ENCODE results near the gene MYOF. TPM values are rescaled to one million over a fixed set of nuclear protein-coding genes. Genes with fewer than 3 reads are reported as not detected.

Gene MYOF
- total and polyA plus RNA-seq, 2 donors (not counting 1 experiment from before 2014, with no cell fraction given): 298 to 314 TPM

DNA sequence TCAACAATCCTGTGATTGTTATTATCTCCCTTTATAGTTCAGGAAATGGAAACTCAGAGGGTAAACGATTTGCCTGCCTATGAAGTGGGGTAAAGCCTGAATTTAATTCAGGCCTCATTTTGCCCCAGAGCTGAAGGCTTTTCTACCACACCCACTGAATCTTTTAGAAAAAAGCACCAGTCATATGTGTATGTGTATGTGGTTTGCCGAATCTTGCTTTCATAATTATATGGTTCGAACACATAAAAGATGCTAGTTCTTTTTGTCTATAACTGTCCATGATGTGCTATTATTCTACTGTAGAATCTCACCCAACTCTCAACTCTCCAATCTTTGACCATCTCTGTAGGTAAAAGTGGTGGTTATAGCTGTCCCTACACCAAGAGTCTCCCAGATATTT, 83.6 kb downstream of the MYOF start:
- no peak overlapping the region for H2AFZ ChIP-seq (ENCODE audit: low read length)
- no peaks in the 10 kb centered on the region for H3K9me3 ChIP-seq (ENCODE audit: control insufficient read depth, insufficient read depth, low read depth, low read length)
- H3K36me3 ChIP-seq (ENCODE audit: control insufficient read depth, insufficient read depth, low read length): peaks cover 21% of the 10 kb centered on the region
- H3K4me2 ChIP-seq (ENCODE audit: extremely low read depth, insufficient read depth, low read length): no peak overlapping the region
- TF ChIP-seq EZH2 (IDR thresholded peaks at IDR 0.05; ENCODE audit: low read length, missing control alignments): no peak
- TF ChIP-seq, protein P1, sequence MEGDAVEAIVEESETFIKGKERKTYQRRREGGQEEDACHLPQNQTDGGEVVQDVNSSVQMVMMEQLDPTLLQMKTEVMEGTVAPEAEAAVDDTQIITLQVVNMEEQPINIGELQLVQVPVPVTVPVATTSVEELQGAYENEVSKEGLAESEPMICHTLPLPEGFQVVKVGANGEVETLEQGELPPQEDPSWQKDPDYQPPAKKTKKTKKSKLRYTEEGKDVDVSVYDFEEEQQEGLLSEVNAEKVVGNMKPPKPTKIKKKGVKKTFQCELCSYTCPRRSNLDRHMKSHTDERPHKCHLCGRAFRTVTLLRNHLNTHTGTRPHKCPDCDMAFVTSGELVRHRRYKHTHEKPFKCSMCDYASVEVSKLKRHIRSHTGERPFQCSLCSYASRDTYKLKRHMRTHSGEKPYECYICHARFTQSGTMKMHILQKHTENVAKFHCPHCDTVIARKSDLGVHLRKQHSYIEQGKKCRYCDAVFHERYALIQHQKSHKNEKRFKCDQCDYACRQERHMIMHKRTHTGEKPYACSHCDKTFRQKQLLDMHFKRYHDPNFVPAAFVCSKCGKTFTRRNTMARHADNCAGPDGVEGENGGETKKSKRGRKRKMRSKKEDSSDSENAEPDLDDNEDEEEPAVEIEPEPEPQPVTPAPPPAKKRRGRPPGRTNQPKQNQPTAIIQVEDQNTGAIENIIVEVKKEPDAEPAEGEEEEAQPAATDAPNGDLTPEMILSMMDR (conservative IDR thresholded peaks at IDR 0.05 in 1 of 2, IDR thresholded peaks at IDR 0.05 in 1 of 2; ENCODE audit: low read depth in 1 of 2, low read length in 2 of 2): no peak
- H4K20me1 ChIP-seq (ENCODE audit: control insufficient read depth, extremely low read depth, insufficient read depth, low read length): no peaks in the 10 kb centered on the region
- no peak overlapping the region for H3K27ac ChIP-seq (ENCODE audit: insufficient read depth, low read length)
- H3K79me2 ChIP-seq (ENCODE audit: control insufficient read depth, insufficient read depth, low read length): no peaks in the 10 kb centered on the region
- H3K9ac ChIP-seq (ENCODE audit: insufficient read depth, low read length): no peak overlapping the region
- no peak overlapping the region for H3K4me3 ChIP-seq (replicated peaks in 1 of 4; ENCODE audit: control extremely low read depth in 1 of 4, insufficient read depth in 1 of 4, low read depth in 3 of 4, low read length in 4 of 4)
- H3K27me3 ChIP-seq (ENCODE audit: control insufficient read depth, insufficient read depth, low read length): no peaks in the 10 kb centered on the region
- DNase-seq (ENCODE audit: low read depth in 2 of 2): no peak
- peaks cover 6% of the 10 kb centered on the region for H3K4me1 ChIP-seq (ENCODE audit: control insufficient read depth, extremely low read depth, insufficient read depth, low read length)

DNA sequence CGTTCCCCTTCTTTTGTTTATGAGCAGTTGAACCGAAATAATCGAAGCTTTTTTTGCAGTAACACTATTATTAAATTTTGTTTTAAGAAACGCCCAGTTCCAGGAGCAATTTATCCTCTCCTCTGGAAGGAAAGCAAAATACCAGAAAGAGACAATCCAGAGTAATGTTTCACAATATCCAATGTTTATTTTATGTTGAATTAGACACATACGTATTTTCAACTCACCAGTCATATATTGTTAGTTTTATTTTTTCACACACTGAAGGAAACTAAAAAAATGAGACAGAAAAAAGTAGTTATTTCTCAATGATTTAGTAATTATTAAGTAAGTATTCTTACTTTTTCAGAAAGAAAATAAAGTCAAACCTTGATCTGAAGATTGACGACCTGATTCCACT, 85.1 kb downstream of the MYOF start:
- no peaks in the 10 kb centered on the region for H3K9me3 ChIP-seq (ENCODE audit: control insufficient read depth, insufficient read depth, low read depth, low read length)
- TF ChIP-seq EZH2 (IDR thresholded peaks at IDR 0.05; ENCODE audit: low read length, missing control alignments): no peak
- TF ChIP-seq, protein P1 (conservative IDR thresholded peaks at IDR 0.05 in 1 of 2, IDR thresholded peaks at IDR 0.05 in 1 of 2; ENCODE audit: low read depth in 1 of 2, low read length in 2 of 2): no peak
- H3K79me2 ChIP-seq (ENCODE audit: control insufficient read depth, insufficient read depth, low read length): no peaks in the 10 kb centered on the region
- no peak overlapping the region for H3K4me2 ChIP-seq (ENCODE audit: extremely low read depth, insufficient read depth, low read length)
- no peak overlapping the region for H2AFZ ChIP-seq (ENCODE audit: low read length)
- peaks cover 8% of the 10 kb centered on the region for H3K4me1 ChIP-seq (ENCODE audit: control insufficient read depth, extremely low read depth, insufficient read depth, low read length)
- no peaks in the 10 kb centered on the region for H3K27me3 ChIP-seq (ENCODE audit: control insufficient read depth, insufficient read depth, low read length)
- no peaks in the 10 kb centered on the region for H4K20me1 ChIP-seq (ENCODE audit: control insufficient read depth, extremely low read depth, insufficient read depth, low read length)
- peak in 1 of 2 donors; percentile 71 for DNase-seq (ENCODE audit: low read depth in 2 of 2)
- H3K4me3 ChIP-seq (replicated peaks in 1 of 4; ENCODE audit: control extremely low read depth in 1 of 4, insufficient read depth in 1 of 4, low read depth in 3 of 4, low read length in 4 of 4): no peak overlapping the region
- H3K9ac ChIP-seq (ENCODE audit: insufficient read depth, low read length): no peak overlapping the region
- no peak overlapping the region for H3K27ac ChIP-seq (ENCODE audit: insufficient read depth, low read length)
- H3K36me3 ChIP-seq (ENCODE audit: control insufficient read depth, insufficient read depth, low read length): peaks cover 18% of the 10 kb centered on the region

DNA sequence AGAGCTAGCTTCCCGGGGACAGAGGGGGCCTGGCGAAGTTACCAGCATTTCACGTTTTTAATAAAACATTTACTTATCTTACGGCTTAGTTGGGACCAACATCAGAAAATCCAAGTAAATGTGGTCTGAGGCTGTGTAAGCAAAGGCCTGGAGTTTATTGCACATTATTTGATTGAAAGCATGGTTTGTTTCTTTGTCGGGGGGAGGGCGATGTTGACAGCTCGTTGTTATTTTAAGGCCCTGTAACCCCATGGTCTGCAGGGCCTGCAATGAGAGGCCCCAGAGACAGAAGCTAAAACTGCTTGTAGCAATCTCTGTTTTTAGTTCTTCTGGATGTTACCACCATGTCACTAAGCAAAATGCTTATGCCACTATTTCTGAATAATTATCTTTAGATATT, 88.9 kb downstream of the MYOF start:
- no peaks in the 10 kb centered on the region for H3K27me3 ChIP-seq (ENCODE audit: control insufficient read depth, insufficient read depth, low read length)
- H2AFZ ChIP-seq (ENCODE audit: low read length): no peak overlapping the region
- no peak overlapping the region for H3K4me2 ChIP-seq (ENCODE audit: extremely low read depth, insufficient read depth, low read length)
- DNase-seq (ENCODE audit: low read depth in 2 of 2): no peak
- H3K4me3 ChIP-seq (replicated peaks in 1 of 4; ENCODE audit: control extremely low read depth in 1 of 4, insufficient read depth in 1 of 4, low read depth in 3 of 4, low read length in 4 of 4): no peak overlapping the region
- TF ChIP-seq EZH2 (IDR thresholded peaks at IDR 0.05; ENCODE audit: low read length, missing control alignments): no peak
- TF ChIP-seq, protein P1 (conservative IDR thresholded peaks at IDR 0.05 in 1 of 2, IDR thresholded peaks at IDR 0.05 in 1 of 2; ENCODE audit: low read depth in 1 of 2, low read length in 2 of 2): no peak
- no peak overlapping the region for H3K27ac ChIP-seq (ENCODE audit: insufficient read depth, low read length)
- no peaks in the 10 kb centered on the region for H3K79me2 ChIP-seq (ENCODE audit: control insufficient read depth, insufficient read depth, low read length)
- peaks cover 17% of the 10 kb centered on the region for H3K36me3 ChIP-seq (ENCODE audit: control insufficient read depth, insufficient read depth, low read length)
- peaks cover 10% of the 10 kb centered on the region for H3K4me1 ChIP-seq (ENCODE audit: control insufficient read depth, extremely low read depth, insufficient read depth, low read length)
- H3K9ac ChIP-seq (ENCODE audit: insufficient read depth, low read length): no peak overlapping the region
- H3K9me3 ChIP-seq (ENCODE audit: control insufficient read depth, insufficient read depth, low read depth, low read length): no peaks in the 10 kb centered on the region
- no peaks in the 10 kb centered on the region for H4K20me1 ChIP-seq (ENCODE audit: control insufficient read depth, extremely low read depth, insufficient read depth, low read length)
